HG02973 (cell line): Measurements from ENCODE around the gene TMPRSS12.
"Not testable (repeated sequence)": the region's sequence is repeated elsewhere in the genome, so short reads cannot be mapped to it uniquely, and the experiment has no call there.

Experiments
- ATAC-seq: cut with Tn5 transposase; IDR thresholded peaks from one replicate; pipeline ENCODE4 v1.9.1; 2021; ENCODE audit warnings: moderate library complexity; ENCODE audit not compliant: unreplicated experiment

TMPRSS12 gene

GRCh38 chr12:50855679-50856078 lies 13.0 kb downstream of the TMPRSS12 start:
- ATAC-seq, result not testable (repeated sequence)

GRCh38 chr12:50859621-50860310 lies 17.0 kb downstream of the TMPRSS12 start:
- no peak for ATAC-seq

GRCh38 chr12:50862316-50862715 lies 19.6 kb downstream of the TMPRSS12 start:
- no peak for ATAC-seq

- no peak for ATAC-seq
Observed at GRCh38 chr12:50865266-50865665, 22.5 kb downstream of the TMPRSS12 start.

GRCh38 chr12:50868881-50869280 lies 26.2 kb downstream of the TMPRSS12 start:
- ATAC-seq, result not testable (repeated sequence)

- no peak for ATAC-seq
Observed at GRCh38 chr12:50882563-50882962, 39.8 kb downstream of the TMPRSS12 start.

GRCh38 chr12:50887191-50887590 lies 44.5 kb downstream of the TMPRSS12 start:
- no peak for ATAC-seq

- ATAC-seq, result no peak
Observed at GRCh38 chr12:50888666-50889065, 45.9 kb downstream of the TMPRSS12 start.

GRCh38 chr12:50894241-50894640 lies 51.5 kb downstream of the TMPRSS12 start:
- no peak for ATAC-seq

- ATAC-seq, result no peak
Observed at GRCh38 chr12:50901685-50902113, 59.0 kb downstream of the TMPRSS12 start.

- ATAC-seq, result not testable (repeated sequence)
Observed at GRCh38 chr12:50908479-50908878, 65.8 kb downstream of the TMPRSS12 start.

- ATAC-seq, result not testable (repeated sequence)
Observed at GRCh38 chr12:50912361-50912760, 69.6 kb downstream of the TMPRSS12 start.

GRCh38 chr12:50913224-50913623 lies 70.5 kb downstream of the TMPRSS12 start:
- ATAC-seq, result no peak

- no peak for ATAC-seq
Observed at GRCh38 chr12:50914872-50915484, 72.3 kb downstream of the TMPRSS12 start.

GRCh38 chr12:50916292-50916691 lies 73.6 kb downstream of the TMPRSS12 start:
- ATAC-seq, result no peak

GRCh38 chr12:50918584-50919316 lies 76.0 kb downstream of the TMPRSS12 start:
- no peak for ATAC-seq

GRCh38 chr12:50922820-50923219 lies 80.1 kb downstream of the TMPRSS12 start:
- ATAC-seq, result no peak

- ATAC-seq, result no peak
Observed at GRCh38 chr12:50923361-50924130, 80.8 kb downstream of the TMPRSS12 start.

GRCh38 chr12:50924131-50924438 lies 81.4 kb downstream of the TMPRSS12 start:
- ATAC-seq, result no peak

GRCh38 chr12:50924439-50925341 lies 82.0 kb downstream of the TMPRSS12 start:
- peak; percentile 85 for ATAC-seq
